HEK293 (cell line): ENCODE results near the gene ST3GAL2.

ENCODE experiments used
- CTCF ChIA-PET: fragments of 350-600 bp; formaldehyde crosslinking; extraction: SDS; loops from one replicate; lab custom pipeline; 2021; ENCODE audit warnings: antibody characterized with exemption; lab: Yijun Ruan, JAX
- POLR2A ChIA-PET: fragments of 300-600 bp; formaldehyde crosslinking; extraction: SDS; loops from one replicate; lab custom pipeline; 2020; ENCODE audit warnings: antibody characterized with exemption, inconsistent platforms; lab: Yijun Ruan, JAX
- H3K27ac ChIP-seq: fragments of 200-500 bp; sonication (Bioruptor generic); 2 replicates; pipeline ENCODE4 v1.5.1; 2014; ENCODE audit warnings: low read depth, low read length, control low read depth, inconsistent platforms; ENCODE audit errors: extremely low read depth
- H3K36me3 ChIP-seq, 2 experiments: fragments of 200-500 bp in 1 of 2; sonication (Bioruptor generic) in 1 of 2; 1 replicate in 1 of 2; 2 replicates in 1 of 2; pipeline ENCODE4 v1.5.1; 2014 to 2017; ENCODE audit warnings: inconsistent platforms in 2 of 2, low read length in 2 of 2; ENCODE audit not compliant: control insufficient read depth in 2 of 2, insufficient read depth in 1 of 2
- H3K4me1 ChIP-seq: fragments of 200-500 bp; sonication (Bioruptor generic); 2 replicates; pipeline ENCODE4 v1.5.1; 2014; ENCODE audit warnings: mild to moderate bottlenecking, low read length, inconsistent platforms; ENCODE audit not compliant: control insufficient read depth, insufficient read depth
- H3K4me3 ChIP-seq: 2 replicates; pipeline ENCODE4 v1.5.1; 2011; ENCODE audit warnings: low read depth, mild to moderate bottlenecking, control low read depth, low read length, moderate library complexity
- H3K9me3 ChIP-seq: fragments of 200-500 bp; sonication (Bioruptor generic); 2 replicates; pipeline ENCODE4 v1.5.1; 2014; ENCODE audit warnings: low read depth, low read length, inconsistent platforms; ENCODE audit not compliant: control insufficient read depth, insufficient read depth
- GLIS2 ChIP-seq: fragments of 450-650 bp; formaldehyde crosslinking; IDR thresholded peaks from 2 replicates; pipeline ENCODE4 v1.5.1; 2016; ENCODE audit warnings: missing biosample characterization, missing genetic modification characterization
- MYNN ChIP-seq: fragments of 450-650 bp; formaldehyde crosslinking; IDR thresholded peaks from 2 replicates; pipeline ENCODE4 v1.5.1; 2016; ENCODE audit warnings: missing biosample characterization, missing genetic modification characterization, borderline replicate concordance
- SCRT1 ChIP-seq: fragments of 450-650 bp; formaldehyde crosslinking; IDR thresholded peaks from 2 replicates; pipeline ENCODE4 v1.5.1; 2016; ENCODE audit warnings: missing biosample characterization, missing genetic modification characterization, borderline replicate concordance
- SCRT2 ChIP-seq: fragments of 450-650 bp; formaldehyde crosslinking; IDR thresholded peaks from 2 replicates; pipeline ENCODE4 v1.5.1; 2016; ENCODE audit warnings: missing biosample characterization, missing genetic modification characterization
- ZNF155 ChIP-seq: fragments of 450-650 bp; formaldehyde crosslinking; IDR thresholded peaks from 2 replicates; pipeline ENCODE4 v1.5.1; 2016; ENCODE audit warnings: missing biosample characterization, missing genetic modification characterization
- ZNF214 ChIP-seq: fragments of 450-650 bp; formaldehyde crosslinking; IDR thresholded peaks from 2 replicates; pipeline ENCODE4 v1.5.1; 2017; ENCODE audit warnings: missing biosample characterization, mild to moderate bottlenecking, missing genetic modification characterization, borderline replicate concordance
- ZNF24 ChIP-seq: fragments of 450-650 bp; formaldehyde crosslinking; IDR thresholded peaks from 2 replicates; pipeline ENCODE4 v1.5.1; 2016; ENCODE audit warnings: missing biosample characterization, missing genetic modification characterization
- ZNF274 ChIP-seq, 2 experiments: fragments of 200-500 bp in 1 of 2; fragments of 450-650 bp in 1 of 2; sonication (Bioruptor generic) in 1 of 2; formaldehyde crosslinking in 1 of 2; IDR thresholded peaks; 2 replicates each; pipeline versions ENCODE4 v1.5.1 to v1.6.1; 2014 to 2016; ENCODE audit warnings: borderline replicate concordance in 1 of 2, inconsistent platforms in 1 of 2, low read length in 1 of 2, missing biosample characterization in 1 of 2, missing genetic modification characterization in 1 of 2
- ZNF350 ChIP-seq: fragments of 450-650 bp; formaldehyde crosslinking; IDR thresholded peaks from 2 replicates; pipeline ENCODE4 v1.5.0; 2017; ENCODE audit warnings: missing biosample characterization, mild to moderate bottlenecking, missing genetic modification characterization
- ZNF354C ChIP-seq: fragments of 450-650 bp; formaldehyde crosslinking; IDR thresholded peaks from 2 replicates; pipeline ENCODE4 v1.5.1; 2016; ENCODE audit warnings: missing biosample characterization, missing genetic modification characterization, low read depth, borderline replicate concordance
- ZNF571 ChIP-seq: fragments of 450-650 bp; formaldehyde crosslinking; IDR thresholded peaks from 2 replicates; pipeline ENCODE4 v1.5.0; 2017; ENCODE audit warnings: missing biosample characterization, missing genetic modification characterization
- ZNF768 ChIP-seq: fragments of 450-650 bp; formaldehyde crosslinking; IDR thresholded peaks from 2 replicates; pipeline ENCODE4 v1.5.1; 2018; ENCODE audit warnings: missing biosample characterization, mild to moderate bottlenecking, missing genetic modification characterization
- TF ChIP-seq, protein P1 (sequence below): fragments of 450-650 bp; formaldehyde crosslinking; IDR thresholded peaks from 2 replicates; pipeline ENCODE4 v1.5.1; 2016; ENCODE audit warnings: missing biosample characterization, missing genetic modification characterization
- TF ChIP-seq, protein P2 (sequence below): fragments of 450-650 bp; formaldehyde crosslinking; IDR thresholded peaks from 2 replicates; pipeline ENCODE4 v1.5.1; 2016; ENCODE audit warnings: missing biosample characterization, missing genetic modification characterization

The ST3GAL2 gene

DNA sequence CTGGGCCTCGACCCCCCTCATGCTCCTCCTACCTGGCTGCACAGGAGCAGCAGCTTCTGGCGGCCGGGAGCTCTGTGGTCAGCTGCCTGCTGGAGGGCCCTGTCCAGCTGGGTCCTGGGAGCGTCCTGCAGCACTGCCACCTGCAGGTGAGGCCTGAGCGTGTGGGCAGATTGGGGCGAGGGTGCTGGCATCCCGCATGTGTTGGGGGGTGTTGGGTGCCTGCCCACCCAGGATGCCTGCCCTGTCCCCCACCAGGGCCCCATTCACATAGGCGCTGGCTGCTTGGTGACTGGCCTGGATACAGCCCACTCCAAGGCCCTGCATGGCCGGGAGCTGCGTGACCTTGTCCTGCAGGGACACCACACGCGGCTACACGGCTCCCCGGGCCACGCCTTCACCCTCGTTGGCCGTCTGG lies 32.0 kb upstream of the ST3GAL2 start (continued):
- TF ChIP-seq, protein P1, sequence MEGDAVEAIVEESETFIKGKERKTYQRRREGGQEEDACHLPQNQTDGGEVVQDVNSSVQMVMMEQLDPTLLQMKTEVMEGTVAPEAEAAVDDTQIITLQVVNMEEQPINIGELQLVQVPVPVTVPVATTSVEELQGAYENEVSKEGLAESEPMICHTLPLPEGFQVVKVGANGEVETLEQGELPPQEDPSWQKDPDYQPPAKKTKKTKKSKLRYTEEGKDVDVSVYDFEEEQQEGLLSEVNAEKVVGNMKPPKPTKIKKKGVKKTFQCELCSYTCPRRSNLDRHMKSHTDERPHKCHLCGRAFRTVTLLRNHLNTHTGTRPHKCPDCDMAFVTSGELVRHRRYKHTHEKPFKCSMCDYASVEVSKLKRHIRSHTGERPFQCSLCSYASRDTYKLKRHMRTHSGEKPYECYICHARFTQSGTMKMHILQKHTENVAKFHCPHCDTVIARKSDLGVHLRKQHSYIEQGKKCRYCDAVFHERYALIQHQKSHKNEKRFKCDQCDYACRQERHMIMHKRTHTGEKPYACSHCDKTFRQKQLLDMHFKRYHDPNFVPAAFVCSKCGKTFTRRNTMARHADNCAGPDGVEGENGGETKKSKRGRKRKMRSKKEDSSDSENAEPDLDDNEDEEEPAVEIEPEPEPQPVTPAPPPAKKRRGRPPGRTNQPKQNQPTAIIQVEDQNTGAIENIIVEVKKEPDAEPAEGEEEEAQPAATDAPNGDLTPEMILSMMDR (tag by site-specific recombination): peak; percentile 64
- no peak for TF ChIP-seq MYNN (tag by site-specific recombination)
- TF ChIP-seq ZNF571 (tag by site-specific recombination): no peak
- TF ChIP-seq ZNF274 (IDR thresholded peaks at IDR 0.05; ENCODE audit: low read length): no peak
- no peak for TF ChIP-seq ZNF274 (tag by site-specific recombination; IDR thresholded peaks at IDR 0.05; ENCODE audit: borderline replicate concordance)

DNA sequence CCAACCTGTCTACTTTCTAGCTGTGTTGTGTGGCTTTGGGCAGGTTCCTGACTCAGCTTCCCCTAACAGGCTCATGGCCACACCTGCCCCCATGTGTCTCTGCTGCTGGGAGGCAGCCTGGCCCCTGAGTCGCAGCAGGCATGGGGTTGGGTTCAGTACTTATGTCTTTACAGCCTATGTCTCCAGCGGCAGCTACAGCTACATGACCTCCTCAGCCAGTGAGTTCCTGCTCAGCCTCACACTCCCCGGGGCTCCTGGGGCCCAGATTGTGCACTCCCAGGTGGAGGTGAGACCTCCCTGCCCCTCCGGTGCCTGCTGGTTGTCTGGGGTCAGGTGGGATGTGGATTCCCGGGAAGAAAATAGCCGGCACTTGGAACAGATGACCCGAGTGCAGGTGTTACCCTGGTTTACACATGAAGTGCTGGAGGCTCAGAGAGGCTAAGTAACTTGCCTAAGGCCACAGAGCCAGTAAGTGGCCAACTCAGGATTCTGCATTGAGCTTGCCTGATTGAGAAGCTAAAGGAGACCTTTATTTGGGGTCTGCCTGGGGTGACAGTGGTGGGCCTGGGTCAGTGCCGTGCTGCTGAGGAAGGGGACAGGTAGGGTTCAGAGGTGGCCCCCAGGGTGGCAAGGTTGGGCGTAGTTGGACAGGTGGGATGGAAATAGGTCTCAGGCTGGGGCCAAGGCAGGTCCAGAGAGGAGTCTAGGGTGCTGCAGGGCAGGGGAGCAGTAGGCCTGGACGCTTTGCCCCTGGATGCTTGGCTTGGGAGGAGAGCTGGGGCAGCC lies 31.4 kb upstream of the ST3GAL2 start:
- no peak overlapping the region for H3K4me3 ChIP-seq
- no peak overlapping the region for H3K27ac ChIP-seq
- no peaks in the 10 kb centered on the region for H3K4me1 ChIP-seq
- no peaks in the 10 kb centered on the region for H3K9me3 ChIP-seq
- H3K36me3 ChIP-seq: peaks cover 0 to 6% of the 10 kb centered on the region in 2 experiments; a peak in 1 of 3 replicates
- no peak for TF ChIP-seq ZNF350 (tag by site-specific recombination)
- no peak for TF ChIP-seq ZNF354C (tag by site-specific recombination)
- peak; percentile 61; the same call in 1 of the 2 replicates for TF ChIP-seq ZNF768 (tag by site-specific recombination)
- ChIA-PET CTCF (interaction anchor here (0.5 to 1.3 kb wide), 5 partner anchors 27 to 224 kb away, joined by 3 read pairs; no protein-coding TSS in a partner anchor), POLR2A (interaction anchor here (0.6 to 1.0 kb wide), 2 partner anchors 69 to 89 kb away, joined by 5 to 7 read pairs; no protein-coding TSS in a partner anchor)

DNA sequence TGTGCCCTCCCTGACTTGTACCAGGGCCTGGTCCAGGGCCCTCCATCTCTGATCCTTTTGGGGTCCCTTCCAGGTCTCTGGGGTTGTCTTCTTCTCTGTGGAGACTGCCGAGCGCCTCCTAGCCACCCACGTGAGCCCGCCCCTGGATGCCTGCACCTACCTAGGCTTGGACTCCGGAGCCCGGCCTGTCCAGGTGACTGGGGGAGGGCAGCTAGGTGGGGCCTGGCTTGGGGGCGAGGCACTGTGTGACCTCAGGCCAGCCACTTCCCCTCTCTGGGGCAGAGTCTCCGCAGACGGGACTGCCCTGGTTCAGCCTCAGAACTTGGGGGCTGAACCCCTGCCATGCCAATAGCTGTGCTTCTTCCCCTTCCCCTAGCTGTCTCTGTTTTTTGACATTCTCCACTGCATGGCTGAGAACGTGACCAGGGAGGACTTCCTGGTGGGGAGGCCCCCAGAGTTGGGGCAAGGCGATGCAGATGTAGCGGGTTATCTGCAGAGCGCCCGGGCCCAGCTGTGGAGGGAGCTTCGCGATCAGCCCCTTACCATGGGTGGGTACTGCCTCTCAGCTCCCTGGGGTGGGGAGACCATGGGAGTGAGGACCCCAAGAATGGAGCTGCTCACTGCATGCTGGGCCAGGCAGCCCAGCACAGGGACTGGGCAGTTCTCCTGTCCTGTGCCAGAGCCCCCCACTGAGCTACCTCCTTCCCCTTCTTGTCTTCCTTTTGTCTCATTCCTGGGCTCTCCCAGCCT lies 30.1 kb upstream of the ST3GAL2 start:
- POLR2A ChIA-PET: interaction anchor here (0.5 to 0.7 kb wide), 2 partner anchors 14 to 87 kb away, joined by 3 to 6 read pairs; no protein-coding TSS in a partner anchor
- no peak overlapping the region for H3K4me3 ChIP-seq
- no peaks in the 10 kb centered on the region for H3K4me1 ChIP-seq
- TF ChIP-seq, protein P2, sequence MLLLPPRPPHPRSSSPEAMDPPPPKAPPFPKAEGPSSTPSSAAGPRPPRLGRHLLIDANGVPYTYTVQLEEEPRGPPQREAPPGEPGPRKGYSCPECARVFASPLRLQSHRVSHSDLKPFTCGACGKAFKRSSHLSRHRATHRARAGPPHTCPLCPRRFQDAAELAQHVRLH (tag by site-specific recombination): no peak
- TF ChIP-seq SCRT2 (tag by site-specific recombination) (no peak), ZNF768 (tag by site-specific recombination) (0 out of 2 replicates have a peak, but pooled peaks have one; percentile 13), GLIS2 (tag by site-specific recombination) (peak; percentile 33; the same call in 1 of the 2 replicates)
- TF ChIP-seq, all 188 proteins: peak for 2
- peaks cover 0 to 6% of the 10 kb centered on the region in 2 experiments; a peak in 1 of 3 replicates for H3K36me3 ChIP-seq
- H3K27ac ChIP-seq: no peak overlapping the region
- H3K9me3 ChIP-seq: no peaks in the 10 kb centered on the region
- CTCF ChIA-PET: interaction anchor here (1.3 kb wide), 1 partner anchor 74 kb away, joined by 3 read pairs; no protein-coding TSS in a partner anchor

DNA sequence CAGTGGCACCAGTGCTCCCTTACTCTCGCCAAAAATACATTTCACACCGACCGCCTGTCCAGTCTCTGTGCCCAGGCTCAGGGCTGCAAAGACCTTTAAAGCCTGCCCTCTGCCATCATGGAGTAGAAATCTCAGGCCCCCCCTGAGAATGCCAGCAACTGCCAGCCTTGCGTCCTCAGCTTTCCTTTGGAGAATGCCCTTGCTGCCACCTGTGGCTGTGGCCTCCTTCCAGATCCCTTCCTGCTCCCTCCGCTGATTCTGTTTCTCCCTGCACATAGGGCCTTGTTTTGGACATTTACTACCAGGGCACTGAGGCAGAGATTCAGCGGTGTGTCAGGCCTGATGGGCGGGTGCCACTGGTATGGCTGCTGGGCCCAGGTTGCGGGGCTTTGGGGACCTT lies 28.7 kb upstream of the ST3GAL2 start:
- ChIA-PET POLR2A (no interaction called here), CTCF (interaction anchor here (0.6 kb wide), 1 partner anchor 87 kb away, joined by 3 read pairs; no protein-coding TSS in a partner anchor)
- H3K9me3 ChIP-seq: no peaks in the 10 kb centered on the region
- no peak overlapping the region for H3K27ac ChIP-seq
- peaks cover 0 to 11% of the 10 kb centered on the region in 2 experiments; a peak in 2 of 3 replicates for H3K36me3 ChIP-seq
- no peak overlapping the region for H3K4me3 ChIP-seq
- no peaks in the 10 kb centered on the region for H3K4me1 ChIP-seq
- peak; percentile 84 for TF ChIP-seq SCRT2 (tag by site-specific recombination)
- TF ChIP-seq ZNF24 (tag by site-specific recombination): no peak
- no peak for TF ChIP-seq ZNF214 (tag by site-specific recombination)
- peak; percentile 23; the same call in 1 of the 2 replicates for TF ChIP-seq SCRT1 (tag by site-specific recombination)
- no peak for TF ChIP-seq ZNF155 (tag by site-specific recombination)
